ENCODE measurements around the gene KBTBD2.
A peak's percentile ranks its signal among the peaks of the same experiment; 100 is the strongest.
"Not testable (repeated sequence)": the region's sequence is repeated elsewhere in the genome, so short reads cannot be mapped to it uniquely, and the experiment has no call there.

Gene KBTBD2

DNA sequence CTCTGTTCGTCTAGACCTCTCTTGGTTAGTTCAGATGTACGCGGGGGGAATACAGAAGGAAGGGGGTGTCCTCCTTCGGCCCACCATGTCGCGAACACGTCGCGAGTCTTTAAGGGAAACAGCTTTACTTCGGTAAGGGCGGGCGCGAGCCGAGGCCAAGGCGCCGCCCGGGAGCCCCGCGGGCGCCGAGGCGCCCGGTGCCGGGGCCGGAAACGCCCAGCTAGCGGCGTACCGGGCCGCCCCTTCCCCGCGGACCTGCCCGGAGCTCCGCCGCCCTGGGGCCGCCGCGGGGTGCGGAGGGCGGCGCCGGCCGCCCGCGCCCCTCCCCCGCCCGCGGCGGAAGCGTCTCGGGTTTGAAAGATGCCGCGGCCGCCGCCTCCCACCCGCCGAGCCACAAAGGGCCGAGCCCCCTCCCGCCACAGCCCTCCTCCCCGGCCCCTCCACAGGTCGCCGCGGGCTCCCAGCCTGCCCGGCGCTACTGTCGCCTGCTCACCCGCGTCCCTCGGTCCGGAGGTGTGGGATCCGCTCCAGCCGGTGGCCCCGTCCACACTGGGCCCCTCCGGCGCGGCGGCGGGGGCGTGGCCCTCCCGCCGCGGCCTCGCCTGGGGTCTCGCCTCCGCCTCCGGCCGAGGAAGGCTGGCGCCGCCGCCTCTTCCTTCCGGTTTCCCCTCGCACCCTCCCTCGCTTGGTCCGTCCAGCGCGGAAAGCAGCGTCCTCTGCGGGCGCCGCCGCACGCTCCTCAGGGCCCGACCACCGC lies at the start of gene KBTBD2:
KBTBD2 (minus strand) TSS at position 718 of the 757 bp plus-strand sequence. CDS start 12,156 bp downstream, outside the sequence.
- peak; percentile 85 for DNase-seq

DNA sequence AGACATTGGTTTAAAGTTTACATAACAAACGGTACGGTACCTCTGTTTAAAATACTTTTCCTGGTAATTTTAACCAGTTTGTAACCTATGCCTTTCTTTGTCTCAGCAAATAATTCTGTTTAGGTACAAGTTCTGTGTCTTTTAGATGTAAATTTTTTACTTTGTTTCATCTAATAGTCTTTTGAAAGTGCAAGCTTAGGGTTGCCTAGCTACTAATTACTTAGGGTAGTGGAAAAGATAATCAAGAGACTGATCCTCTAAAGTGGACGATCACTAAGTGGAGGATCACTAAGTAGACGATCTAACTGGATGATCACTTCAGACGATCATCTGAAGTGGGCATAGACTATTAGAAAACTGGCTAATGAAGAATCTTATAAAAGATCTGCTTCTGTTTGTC lies 49.6 kb upstream of the KBTBD2 start:
- DNase-seq, result no peak

DNA sequence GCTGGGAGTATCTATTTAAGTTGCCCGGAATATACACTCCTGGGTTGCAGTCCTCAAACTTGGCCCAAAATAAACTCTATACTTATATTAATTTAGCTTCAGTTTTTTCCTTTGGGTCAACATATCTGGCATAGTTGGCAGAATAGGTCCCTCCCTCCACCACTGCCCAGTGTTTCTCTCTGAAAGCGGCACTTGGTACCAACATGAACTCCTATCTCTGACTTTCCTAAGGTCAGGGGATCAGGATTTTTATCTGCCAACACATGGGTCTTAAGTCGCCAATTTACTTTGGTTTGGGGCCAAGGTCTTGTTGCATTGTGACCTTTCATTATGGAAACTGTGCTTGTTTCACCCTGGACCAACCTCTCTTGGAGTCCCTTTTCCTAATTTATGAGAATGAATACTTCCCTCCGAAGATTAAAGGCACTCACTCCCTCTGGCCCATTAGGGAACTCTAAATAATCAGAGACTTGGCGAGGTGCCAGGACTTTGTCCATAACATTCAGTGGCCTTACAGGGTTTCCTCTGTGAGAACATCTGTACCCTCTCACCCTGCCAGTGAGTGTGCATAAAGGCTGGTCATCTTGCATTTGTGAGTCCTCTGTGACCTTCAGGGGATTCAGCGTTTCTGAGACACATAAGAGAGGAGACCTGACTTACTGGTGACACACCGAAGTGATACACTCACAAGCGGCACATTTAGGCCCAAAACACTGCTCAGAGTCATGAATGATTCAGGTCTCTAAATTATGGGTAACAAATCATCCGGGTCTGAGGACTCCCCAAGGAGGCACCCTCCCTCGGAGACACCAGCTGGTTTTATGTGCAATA lies 46.0 kb upstream of the KBTBD2 start:
- DNase-seq, result no peak

DNA sequence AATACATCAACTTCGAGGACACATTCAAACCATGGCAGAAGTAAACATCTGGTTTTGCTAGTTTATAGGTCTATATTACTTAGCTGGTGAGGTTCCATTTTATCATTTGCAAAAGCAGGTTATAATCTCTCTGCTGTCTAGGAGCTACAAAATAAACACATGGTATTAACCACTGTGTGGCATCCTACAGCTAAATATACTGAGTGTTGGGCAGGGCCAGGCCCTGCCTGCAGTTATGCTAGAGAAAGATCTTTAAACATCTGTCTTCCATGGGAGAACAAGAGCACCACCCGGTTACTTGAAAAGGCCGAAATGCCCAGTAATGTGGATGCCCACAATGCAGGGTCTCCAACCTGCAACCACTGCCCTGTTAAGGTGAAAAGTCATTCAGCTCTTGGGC lies 45.1 kb upstream of the KBTBD2 start:
- no peak for DNase-seq

DNA sequence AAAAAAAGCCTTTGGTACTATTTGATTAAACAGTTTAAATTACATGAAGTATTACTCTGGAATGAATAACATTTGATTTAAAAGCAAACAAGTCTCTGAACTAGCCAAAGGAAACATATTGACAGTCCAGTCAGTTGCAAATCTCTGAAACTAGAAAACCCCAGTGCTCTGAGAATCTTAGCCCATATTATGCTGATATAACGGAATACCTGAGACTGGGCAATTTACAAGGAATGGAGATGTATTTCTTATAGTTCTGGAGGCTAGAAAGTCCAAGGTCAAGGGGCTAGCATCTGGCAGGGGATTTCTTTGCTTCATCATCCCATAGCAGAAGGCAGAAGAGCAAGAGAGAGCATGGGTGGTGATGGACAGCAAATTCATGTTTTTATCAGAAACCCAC lies 44.0 kb upstream of the KBTBD2 start:
- no peak for DNase-seq

DNA sequence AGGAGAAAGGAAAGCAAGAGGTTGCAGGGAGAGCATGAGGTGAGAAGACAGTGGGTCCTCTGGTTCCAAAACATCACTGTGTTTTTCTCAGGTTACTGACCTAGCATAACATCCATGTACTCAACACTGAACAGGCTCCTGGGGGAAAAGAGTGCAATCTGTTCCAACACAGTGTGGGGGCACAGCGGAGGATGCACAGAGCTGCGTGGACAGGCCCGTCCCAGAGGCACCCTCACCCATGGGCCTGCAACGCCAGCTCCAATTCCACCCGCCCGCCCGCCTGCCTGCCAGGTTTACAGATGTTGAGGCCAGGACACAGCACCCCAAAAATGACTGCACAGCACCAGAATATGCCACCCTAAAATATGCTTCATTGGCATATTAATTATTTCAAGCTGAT lies 38.8 kb upstream of the KBTBD2 start:
- no peak for DNase-seq

DNA sequence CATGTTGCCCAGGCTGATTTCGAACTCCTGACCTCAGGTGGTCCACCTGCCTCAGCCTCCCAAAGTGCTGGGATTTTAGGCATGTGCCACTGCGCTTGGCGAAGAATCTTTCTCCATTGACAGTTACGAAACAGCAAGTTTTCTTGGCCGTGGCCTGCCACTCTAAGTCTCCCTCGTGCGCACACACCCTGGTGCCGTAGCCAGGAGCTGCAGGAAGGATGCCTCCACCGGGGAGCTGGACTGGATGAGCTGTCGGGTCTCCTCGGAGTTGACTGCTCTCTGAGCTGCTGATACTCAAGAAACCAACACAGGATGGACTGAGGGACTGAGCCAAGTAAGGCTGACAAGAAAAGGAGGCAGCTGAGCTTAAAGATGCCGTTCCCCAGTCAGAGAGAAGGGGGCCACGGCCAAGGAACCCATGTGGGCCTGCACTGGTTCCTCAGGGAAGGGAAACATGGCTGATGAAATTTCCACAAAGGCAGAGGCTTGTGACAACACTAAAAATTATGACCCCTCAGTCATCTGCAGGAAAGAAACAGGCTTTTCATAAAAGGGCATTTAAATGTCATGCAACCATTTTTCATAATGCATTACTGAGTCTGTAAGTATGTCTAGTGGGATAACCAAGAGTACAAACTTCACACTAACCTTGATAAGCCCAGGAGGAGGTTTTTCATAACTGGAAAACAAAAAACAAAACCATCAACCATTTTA lies 38.0 kb upstream of the KBTBD2 start:
- no peak for DNase-seq

DNA sequence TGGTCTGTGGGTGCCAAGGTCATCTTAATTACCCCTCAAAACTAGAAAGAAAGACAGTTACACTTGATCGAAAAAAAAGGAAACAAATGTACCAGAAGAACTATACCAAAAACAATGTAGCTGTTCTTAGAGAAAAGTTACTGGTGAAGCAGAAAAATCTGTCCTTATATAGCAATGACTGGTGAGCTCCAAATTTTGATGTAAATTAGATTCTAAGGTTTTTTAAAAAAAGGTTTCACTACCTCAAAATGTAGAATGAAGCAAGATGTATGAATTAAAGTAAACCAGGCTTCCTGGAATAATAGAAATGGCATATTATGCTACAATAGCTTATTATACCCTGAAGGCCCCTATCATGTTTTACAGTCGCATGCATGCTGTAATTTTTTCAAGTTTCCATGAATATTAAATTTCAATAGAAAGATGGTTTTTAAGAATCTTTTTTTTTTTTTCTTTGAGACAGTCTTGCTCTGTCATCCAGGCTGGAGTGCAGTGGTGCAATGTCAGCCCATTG lies 37.3 kb upstream of the KBTBD2 start:
- DNase-seq, result no peak

DNA sequence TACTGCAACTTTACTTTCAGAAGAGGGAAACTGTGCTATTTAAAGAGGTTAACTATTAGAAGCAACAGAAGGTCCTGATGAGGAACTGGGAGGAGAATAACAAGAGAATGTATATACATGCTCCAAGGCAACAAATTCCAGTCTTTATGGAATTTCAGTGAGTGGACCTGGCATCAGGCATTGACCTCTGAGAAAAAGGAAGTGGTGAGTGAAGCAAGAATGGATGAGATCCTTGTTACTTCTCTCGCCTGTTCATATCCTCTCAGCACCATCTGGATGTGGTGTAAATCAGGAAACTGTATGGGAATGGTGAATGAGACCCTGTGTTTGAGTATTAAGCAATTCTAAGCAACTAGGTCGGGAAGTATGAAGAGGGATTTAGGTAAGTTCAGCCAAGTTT lies 30.3 kb upstream of the KBTBD2 start:
- no peak for DNase-seq

DNA sequence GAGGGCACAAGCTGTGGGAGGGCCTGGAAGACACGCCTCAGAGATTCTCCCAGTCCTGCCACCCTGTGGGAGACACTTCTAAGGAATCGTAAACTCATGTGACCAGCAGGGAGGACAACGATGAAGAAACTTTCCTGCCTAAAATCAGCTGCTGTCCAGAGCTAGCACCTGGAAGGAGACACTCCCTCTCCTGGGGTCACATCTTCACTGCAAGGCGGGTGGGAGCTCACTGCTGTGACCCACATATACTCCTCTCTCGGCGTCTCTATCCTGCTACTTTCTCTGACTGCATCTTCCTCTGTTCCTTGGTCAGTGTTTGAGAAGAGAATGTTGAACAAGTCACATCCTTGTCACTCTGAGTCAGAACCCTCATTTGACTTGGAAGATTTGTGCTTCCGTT lies 25.4 kb upstream of the KBTBD2 start:
- not testable (repeated sequence) for DNase-seq

DNA sequence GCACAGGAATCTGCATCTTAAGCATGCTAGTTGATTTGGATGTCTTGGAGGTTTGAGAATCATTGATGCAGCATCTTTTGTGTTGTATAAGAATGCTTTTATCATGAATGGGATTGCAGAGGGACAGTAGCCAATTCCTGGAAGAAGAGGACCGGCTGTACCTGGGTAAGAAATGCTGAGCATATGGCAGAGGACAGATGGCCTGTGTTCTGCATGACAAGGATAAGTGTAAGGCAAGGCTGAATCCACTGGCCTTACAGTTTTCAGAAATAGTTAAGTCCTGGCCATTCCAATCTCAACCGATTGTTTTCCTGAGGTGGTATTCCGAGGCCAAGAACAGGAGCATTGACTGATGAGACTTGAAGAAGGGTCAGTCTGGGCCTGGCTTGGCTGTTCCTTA lies 24.4 kb upstream of the KBTBD2 start:
- no peak for DNase-seq

DNA sequence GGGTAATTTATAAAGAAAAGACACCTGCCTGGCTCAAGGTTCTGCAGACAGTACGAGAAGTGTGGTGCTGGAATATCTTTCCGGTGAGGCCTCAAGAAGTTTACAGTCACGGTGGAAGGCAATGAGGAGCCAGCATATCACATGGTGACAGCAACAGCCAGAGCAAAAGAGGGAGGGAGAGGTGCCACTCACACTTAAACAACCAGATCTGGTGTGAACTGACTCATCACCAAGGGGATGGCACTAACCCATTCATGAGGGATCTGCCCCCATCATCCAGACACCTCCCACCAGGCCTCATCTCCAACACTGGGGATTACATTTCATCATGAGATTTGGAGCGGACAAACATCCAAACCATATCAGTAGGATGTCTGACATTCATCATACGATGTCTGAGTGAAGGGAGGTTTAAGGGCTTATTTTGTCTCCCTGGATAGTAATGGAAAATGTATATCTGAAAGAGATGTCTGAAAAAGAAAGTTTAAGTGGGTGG lies 23.5 kb upstream of the KBTBD2 start:
- DNase-seq, result no peak

DNA sequence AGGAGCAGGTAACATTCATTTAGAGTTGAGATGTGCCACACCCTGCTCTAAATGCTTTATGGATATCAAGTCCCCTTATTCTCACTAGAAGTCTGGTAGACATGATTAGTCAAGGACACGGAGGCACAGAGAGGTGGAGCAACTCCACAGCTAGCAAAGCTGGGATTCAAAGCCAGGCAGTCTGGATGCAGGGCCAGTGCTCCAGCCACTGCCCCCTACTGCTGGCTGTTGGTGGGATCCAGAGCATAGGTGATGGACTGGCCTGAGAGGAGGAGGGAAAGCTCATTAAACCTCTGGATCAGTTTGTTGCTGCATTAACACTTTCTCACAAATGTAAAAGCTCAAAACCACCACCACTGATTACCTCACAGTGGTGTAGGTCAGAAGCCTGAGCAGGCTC lies 22.6 kb upstream of the KBTBD2 start:
- DNase-seq, result no peak

DNA sequence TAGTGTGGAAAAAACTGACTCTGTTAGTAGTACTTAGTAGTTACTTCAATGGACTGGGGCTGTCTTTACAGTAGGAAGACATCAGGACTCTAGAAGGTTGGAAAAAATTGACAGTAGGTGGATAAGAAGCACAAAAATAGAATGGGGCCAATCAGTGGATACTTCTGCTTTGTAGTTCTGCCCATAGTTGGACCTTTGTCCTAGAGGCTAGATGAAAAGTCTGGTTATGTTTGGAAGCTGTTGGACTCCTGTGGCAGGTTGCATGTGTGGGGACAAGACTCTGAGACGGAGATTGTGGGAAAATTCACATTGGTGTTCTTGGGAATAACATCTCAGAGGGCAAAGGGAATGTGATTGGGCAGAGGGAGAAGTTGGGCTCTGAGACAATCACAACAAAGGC lies 18.6 kb upstream of the KBTBD2 start:
- DNase-seq, result no peak

DNA sequence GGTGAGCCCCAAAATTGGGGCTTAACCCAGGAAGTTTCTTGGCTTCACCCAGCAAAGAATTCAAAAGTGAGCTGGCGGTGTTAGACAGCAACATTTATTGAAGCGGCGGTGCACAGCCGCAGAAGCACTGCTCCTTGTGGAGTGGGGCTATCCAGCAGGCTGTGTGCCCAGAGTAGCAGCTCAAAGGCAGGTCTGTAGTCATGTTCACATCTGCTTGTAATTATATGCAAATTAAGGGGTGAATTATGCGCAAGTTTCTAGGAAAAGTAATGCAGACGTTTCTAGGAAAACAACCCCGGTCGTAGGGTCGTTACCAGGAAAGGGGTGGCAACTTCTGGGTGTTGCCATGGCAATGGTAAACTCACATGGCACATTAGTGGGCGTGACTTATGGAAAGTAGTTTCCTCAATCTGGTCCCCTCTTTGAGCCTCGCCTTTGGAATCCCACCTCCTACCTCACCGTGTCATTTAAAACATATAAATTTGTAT lies 13.7 kb upstream of the KBTBD2 start:
- no peak for DNase-seq

DNA sequence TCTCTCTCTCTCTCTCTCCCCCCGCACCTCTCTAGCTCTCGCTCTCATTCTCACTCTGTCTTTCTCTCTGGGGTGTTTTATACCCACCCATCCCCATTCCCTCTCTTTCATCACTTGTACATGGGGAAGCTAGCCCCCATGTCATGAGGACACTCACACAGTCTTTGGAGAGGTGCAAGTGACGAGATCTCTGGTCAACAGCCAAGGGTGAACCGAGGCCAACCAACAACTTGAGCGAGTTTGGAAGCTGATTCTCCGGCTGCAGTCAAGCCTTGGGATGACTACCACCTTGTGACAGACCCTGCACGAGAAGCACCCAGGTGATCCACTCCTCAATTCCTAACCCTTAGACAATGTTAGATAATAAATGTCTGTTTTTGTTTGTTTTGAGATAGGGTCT lies 10.1 kb upstream of the KBTBD2 start:
- no peak for DNase-seq

DNA sequence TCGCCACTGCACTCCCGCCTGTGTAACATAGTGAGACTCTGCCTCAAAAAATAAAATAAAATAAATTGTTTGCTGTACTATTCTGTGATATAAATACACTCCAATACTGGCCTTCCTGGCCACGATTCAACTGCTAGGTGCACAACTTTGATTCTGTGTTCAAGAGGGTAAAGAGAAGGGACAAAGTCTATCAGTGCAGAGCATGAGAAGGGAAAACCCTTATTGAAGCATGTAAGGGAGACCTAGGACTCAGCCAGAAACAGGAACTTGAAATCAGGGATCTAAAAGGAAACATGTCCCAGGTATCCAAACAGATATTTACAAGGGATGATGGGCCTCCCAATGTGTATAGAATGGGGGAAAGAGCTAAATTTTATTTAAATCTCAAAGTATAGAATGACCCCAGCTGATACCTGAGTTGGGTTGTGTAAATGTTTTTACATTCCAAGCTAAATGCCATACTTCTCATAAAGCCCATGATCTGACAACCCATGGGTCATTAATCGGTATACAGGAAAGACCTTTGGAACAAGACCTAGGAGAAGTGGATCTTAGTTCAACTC lies 9.0 kb upstream of the KBTBD2 start:
- DNase-seq, result no peak

DNA sequence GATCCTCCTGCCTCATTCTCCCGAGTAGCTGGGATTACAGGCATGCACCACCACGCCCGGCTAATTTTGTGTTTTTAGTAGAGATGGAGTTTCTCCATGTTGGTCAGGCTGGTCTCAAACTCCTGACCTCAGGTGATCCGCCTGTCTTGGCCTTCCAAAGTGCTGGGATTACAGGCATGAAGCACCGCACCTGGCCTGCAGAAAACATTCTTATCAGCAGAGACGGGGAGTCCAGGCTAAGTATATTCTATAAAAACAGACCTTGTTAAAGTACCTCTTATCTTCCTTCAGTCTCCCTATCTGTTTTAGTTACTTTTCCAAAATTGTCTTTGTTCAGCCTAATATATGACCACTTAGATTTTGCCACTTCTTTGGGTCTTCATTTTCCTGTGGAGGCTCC lies 5.8 kb upstream of the KBTBD2 start:
- not testable (repeated sequence) for DNase-seq

DNA sequence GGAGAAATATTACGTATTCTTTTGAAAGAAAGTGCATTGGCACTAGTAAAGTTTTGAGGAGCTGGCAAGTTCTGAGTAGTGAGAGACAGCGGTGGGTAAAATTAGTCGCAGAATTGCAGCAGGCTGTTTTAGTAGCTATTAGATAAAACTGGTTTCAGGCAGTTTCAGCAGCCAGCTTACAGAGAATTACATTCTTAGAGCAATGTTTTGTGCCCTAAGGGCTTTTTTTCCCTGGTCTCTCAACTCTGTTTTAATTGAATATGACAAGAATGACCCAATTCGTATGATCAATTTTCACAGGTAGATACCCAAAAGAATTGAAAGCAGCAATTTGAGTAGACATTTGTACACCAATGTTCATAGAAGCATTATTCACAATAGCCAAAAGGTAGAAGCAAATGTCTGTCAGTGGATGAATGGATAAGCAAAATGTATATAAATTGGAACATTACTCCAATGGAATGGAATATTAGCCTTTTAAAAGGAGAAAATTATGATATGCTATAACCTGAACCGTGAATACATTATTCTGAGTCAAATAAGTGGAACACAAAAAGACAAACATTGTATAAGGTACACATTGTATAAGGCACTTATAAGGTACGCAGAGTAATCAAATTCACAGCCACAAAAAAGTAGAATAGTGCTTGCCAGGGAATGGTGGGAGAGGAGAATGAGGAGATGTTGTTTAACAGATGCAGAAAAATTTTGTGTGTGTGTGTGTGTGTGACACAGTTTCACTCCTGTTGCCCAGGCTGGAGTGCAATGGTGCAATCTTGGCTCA lies 5.2 kb upstream of the KBTBD2 start:
- no peak for DNase-seq

DNA sequence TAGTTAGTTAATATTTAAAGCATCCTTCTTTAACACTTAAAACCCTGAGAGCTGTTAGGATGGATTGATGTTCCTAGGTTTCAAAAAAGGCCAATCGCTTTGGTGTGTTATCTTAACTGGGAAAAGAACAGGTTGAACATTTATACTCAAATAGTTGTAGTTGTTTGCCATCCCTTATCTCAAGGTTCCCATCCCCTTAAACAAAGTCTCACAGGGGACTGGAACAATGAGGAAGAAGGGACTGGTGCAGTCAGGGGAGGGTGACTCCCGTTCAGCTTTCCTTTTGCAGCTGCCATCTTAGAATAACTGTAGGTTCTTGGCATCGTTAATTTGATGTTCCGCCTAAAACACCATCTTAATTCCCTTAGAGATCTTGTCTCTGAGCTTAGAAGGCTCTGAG lies 2.6 kb upstream of the KBTBD2 start:
- no peak for DNase-seq

DNA sequence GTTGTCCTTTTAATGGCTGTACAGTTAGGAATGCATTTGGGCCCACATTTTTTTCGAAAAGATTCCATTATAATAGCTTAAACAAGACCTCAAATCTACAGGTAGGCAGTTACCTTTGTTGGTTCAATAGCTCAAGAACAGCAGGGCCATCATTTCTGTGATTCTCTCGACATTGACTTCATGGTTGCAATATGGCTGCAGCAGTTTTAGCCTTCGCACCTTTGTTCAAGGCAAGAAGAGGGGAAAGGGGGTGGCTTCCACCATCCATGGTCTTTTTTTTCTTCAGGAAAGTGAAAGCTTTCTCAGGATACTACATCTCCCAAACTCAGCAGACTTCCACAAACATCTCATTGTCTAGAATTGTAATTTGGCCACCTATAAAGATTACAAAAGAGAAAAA lies 2.2 kb upstream of the KBTBD2 start:
- DNase-seq, result no peak

DNA sequence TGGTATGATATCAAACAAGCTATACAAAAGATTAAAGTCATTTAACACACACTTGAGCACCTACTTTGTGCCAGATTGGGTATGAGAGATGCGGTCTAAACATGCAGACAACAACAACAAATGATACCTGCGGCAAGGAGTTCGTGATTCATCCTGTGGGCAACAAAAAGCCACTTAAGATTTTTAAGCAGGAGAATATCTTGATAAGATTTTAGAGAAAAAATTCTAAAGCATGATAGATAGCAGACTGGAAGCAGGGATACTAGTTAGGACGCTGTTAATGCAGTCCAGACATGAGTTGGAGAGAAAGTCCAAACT lies 1.6 kb upstream of the KBTBD2 start:
- no peak for DNase-seq

Data from NK-92 treated with Interleukin-12 subunit alpha and Interleukin-12 subunit beta, amount 100 ng/mL, for 24 hours (cell line).